GM12801 (cell line): ENCODE results near the gene LRR1.

Experiments used
- TF ChIP-seq, protein P1 (sequence below): IDR thresholded peaks from one replicate; pipeline ENCODE4 v1.5.1; 2011; ENCODE audit warnings: control low read depth; ENCODE audit not compliant: insufficient read length; ENCODE audit errors: extremely low read depth

Gene LRR1

DNA sequence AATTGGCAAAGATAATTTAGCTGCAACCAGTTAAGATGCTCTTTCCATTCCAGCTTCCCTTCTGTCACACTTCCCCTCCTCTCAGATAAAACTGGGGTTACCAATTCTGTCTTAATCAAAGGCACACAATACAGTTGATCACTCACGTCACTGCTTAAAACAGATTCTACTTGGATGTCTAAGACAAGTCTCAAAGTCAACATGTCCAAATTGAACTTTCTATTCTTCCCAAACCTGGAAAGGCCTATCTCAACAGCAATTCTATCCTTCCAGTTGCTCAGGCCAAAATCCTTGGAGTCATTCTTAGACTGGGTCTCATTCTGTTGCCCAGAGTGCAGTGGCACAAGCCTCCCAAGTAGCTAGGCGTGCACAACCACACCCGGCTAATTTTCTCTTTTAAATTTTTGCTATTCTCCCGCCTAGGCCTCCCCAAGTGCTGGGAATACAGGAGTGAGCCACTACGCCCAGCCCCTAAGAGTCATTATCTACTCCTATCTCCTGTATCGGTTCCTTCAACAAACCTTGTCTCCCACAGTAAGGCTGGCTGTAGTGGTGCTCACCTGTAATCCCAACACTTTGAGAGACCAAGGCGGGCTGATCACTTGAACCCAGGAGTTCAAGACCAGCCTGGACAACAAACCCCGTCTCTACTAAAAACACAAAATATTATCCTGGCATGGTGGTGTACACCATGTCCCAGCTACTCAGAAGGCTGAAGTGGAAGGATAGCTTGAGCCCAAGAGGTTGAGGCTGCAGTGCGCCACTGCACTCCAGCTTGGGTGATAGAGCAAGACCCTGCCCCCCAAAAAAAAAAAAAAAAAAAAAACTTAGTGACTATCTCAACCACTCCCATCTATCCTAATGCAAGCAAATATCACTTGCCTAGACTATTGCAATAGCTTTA lies 17.3 kb upstream of the LRR1 start:
- TF ChIP-seq, protein P1, sequence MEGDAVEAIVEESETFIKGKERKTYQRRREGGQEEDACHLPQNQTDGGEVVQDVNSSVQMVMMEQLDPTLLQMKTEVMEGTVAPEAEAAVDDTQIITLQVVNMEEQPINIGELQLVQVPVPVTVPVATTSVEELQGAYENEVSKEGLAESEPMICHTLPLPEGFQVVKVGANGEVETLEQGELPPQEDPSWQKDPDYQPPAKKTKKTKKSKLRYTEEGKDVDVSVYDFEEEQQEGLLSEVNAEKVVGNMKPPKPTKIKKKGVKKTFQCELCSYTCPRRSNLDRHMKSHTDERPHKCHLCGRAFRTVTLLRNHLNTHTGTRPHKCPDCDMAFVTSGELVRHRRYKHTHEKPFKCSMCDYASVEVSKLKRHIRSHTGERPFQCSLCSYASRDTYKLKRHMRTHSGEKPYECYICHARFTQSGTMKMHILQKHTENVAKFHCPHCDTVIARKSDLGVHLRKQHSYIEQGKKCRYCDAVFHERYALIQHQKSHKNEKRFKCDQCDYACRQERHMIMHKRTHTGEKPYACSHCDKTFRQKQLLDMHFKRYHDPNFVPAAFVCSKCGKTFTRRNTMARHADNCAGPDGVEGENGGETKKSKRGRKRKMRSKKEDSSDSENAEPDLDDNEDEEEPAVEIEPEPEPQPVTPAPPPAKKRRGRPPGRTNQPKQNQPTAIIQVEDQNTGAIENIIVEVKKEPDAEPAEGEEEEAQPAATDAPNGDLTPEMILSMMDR: no peak

DNA sequence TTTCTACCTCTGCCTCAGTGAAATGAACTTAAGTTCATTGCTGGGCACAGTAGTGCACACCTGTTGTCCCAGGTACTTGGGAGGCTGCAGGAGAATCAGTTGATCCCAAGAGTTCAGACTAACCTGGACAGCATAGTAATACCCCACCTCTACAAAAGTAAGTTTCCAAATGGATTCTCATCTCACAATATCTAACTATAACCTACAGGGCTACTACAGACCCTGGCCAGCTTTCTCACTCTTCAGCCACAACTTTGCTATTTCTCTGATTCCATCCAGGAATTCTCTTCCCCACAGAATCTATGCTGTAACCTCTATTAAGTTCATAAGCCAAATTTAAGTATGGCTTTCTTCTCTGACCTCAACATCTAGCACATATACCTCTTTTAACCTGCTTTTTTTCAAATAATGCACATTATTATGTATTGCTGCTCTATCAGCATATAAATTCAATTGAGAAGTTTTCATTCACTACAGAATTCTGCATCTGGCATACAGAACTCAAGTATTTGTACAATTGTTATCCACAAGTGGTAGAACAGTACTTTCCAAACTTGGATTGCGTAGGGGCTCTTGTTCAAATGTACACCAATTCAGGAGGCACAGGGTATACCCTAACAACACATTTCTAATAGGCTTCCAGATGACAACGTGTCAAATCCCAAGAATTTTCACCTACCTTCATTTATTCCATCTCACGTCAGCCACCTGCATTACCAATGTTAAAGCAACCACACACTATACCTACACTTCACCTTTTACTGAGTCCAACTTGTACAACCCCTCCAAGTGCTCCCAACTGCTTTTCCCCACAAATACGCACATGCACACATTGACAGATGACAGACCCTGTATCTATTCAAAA lies 16.4 kb upstream of the LRR1 start:
- TF ChIP-seq, protein P1: no peak

DNA sequence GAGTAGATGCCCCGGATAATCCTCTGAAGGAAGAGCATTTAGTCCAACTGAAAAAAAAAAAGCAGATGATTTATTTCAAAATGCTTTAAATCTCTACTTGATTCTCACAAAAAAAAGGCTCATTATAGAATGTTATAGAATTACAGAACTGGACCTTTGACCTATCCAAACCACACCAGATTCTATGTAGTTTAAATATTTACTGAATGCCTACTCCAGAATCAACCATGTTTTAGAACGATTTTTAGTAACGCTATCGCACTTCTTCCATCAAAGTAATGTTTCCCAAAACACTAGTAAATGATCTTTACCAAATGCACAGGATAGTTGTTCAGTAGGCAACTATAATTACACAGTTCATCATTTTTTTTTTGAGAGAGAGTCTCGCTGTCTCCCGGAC lies 15.1 kb upstream of the LRR1 start:
- TF ChIP-seq, protein P1: no peak

DNA sequence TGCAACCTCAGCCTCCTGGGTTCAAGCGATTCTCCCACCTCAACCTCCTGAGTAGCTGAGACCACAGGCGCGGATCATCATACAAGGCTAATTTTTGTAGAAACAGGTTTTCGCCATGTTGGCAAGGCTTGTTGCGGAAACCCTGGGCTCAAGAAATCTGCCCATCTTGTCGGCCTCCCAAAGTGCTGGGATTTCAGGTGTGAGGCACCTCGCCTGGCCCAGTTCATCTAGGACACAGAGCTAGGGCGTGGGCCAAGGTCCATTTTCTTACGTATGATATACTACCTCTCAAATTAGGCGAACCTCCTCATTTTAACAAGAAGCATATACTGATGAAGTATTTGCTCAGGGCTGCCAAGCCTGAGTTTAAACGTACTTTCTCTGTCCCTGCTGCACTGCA lies 14.7 kb upstream of the LRR1 start:
- TF ChIP-seq, protein P1: no peak

DNA sequence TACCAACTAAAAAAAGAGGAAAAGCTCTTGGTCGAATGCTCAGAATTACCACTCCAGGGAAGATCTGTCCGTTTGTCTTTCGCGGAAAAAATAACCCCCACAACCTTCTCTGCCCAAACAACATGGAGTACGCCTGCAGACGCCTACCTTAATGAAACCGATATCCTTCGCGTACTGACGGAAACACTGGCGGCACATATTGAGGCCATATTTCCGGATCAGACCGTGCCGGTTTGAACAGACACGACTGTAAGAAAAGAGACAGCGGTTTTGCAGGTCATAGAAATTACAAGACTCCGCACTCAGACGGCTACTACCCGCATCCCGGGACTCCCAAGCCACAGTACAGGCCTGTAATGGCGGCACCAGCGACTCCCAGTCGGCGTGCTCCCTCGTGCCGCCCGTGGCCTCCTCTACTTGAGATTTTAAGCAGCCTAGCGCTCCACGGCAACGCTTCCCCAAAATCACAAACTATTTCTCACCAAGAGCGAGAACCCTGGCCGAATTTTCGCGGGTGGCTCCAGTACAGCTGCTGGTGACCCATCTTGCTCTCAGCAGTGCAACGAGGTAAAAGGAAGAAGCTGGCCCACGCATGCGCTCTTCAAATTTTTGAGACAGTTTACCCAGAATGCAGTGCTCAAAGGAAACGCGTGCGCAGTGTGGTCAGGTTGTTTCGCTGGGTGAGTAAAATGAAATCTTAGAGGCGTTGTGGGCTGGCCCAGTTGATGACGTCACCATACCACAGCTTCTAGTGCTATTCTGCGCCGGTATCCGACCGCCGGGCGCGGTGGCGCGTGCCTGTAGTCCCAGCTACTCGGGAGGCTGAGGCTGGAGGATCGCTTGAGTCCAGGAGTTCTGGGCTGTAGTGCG lies 12.7 kb upstream of the LRR1 start, which contains the start of gene RPS29:
RPS29 (minus strand) TSS at position 578 of the 870 bp plus-strand sequence; CDS start at position 544, 34 bp downstream.
- TF ChIP-seq, protein P1: no peak

DNA sequence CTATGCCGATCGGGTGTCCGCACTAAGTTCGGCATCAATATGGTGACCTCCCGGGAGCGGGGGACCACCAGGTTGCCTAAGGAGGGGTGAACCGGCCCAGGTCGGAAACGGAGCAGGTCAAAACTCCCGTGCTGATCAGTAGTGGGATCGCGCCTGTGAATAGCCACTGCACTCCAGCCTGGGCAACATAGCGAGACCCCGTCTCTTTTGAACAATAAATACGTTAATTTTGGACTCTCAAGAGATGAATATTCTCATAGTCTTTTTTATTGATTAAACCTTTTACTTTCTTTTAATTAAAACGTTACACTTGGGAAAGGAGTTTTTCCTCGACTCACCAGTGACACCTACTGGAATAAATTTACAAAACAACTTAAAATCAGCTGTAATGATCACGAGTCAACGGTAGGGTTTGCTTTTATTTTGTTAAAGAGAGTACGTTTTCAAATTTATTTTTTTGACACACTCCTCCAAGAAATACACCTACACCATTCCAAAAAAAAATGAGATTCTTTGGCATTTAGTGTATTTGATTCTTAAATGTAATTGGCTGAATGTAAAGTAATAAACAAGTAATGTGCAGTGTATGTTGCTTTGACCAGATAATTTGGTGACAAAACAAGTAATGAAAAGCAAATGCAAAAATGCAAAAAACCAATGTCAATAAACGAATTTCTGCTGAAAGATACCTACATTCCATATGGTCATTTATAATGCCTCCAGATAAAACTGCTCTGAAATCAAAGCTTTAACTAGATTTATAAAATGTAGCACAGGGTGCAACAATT lies 11.9 kb upstream of the LRR1 start:
- TF ChIP-seq, protein P1: no peak
